GM21367 (cell line): ENCODE data around the gene TM7SF3.

Experiments used
- ATAC-seq: cut with Tn5 transposase; IDR thresholded peaks from one replicate; pipeline ENCODE4 v1.9.1; 2021; ENCODE audit not compliant: unreplicated experiment

The TM7SF3 gene

GRCh38 chr12:27014859-27015729, 910 bp upstream of the TM7SF3 start:
- peak; percentile 46 for ATAC-seq

- ATAC-seq: peak; percentile 20
These were observed 536 bp downstream of the TM7SF3 start for GRCh38 chr12:27013611-27014084.

- no peak for ATAC-seq
These were observed 1.3 kb downstream of the TM7SF3 start for GRCh38 chr12:27012982-27013255.

GRCh38 chr12:27012239-27012981, 1.8 kb downstream of the TM7SF3 start:
- ATAC-seq: no peak

GRCh38 chr12:27009881-27010301, 4.3 kb downstream of the TM7SF3 start:
- ATAC-seq: no peak

- no peak for ATAC-seq
These were observed 6.1 kb downstream of the TM7SF3 start for GRCh38 chr12:27008081-27008480.

- no peak for ATAC-seq
These were observed 7.3 kb downstream of the TM7SF3 start for GRCh38 chr12:27006797-27007467.

- ATAC-seq: no peak
These were observed 8.7 kb downstream of the TM7SF3 start for GRCh38 chr12:27005495-27005894.

- ATAC-seq: no peak
These were observed 10.5 kb downstream of the TM7SF3 start for GRCh38 chr12:27003421-27004381.

- no peak for ATAC-seq
These were observed 12.0 kb downstream of the TM7SF3 start for GRCh38 chr12:27002141-27002540.

- no peak for ATAC-seq
These were observed 12.5 kb downstream of the TM7SF3 start for GRCh38 chr12:27001663-27002062.

- ATAC-seq: no peak
These were observed 13.2 kb downstream of the TM7SF3 start for GRCh38 chr12:27000961-27001360.

GRCh38 chr12:26997003-26997402, 17.2 kb downstream of the TM7SF3 start:
- no peak for ATAC-seq

- ATAC-seq: no peak
These were observed 18.5 kb downstream of the TM7SF3 start for GRCh38 chr12:26995706-26996105.

GRCh38 chr12:26994109-26994508, 20.1 kb downstream of the TM7SF3 start:
- ATAC-seq: no peak

- ATAC-seq: no peak
These were observed 22.4 kb downstream of the TM7SF3 start for GRCh38 chr12:26991826-26992225.

GRCh38 chr12:26989873-26990272, 24.3 kb downstream of the TM7SF3 start:
- no peak for ATAC-seq

GRCh38 chr12:26988703-26989102, 25.5 kb downstream of the TM7SF3 start:
- ATAC-seq: no peak

- no peak for ATAC-seq
These were observed 26.4 kb downstream of the TM7SF3 start for GRCh38 chr12:26987634-26988424.

GRCh38 chr12:26982866-26983265, 31.3 kb downstream of the TM7SF3 start:
- ATAC-seq: no peak
